Stimulated activated CD4-positive, alpha-beta T cell treated with anti-CD3 and anti-CD28 coated beads, TNF-alpha, amount 100 ng/mL, for 24 hours (primary cell): ENCODE results near the gene PTPRM.

ENCODE experiments used
- DNase-seq, 3 experiments: peaks; one replicate each; pipeline ENCODE4 v3.0.0-alpha.2; 2020; ENCODE audit warnings: low read depth in 3 of 3

Gene PTPRM

GRCh38 chr18:7600036-7600435 lies 32.9 kb downstream of the PTPRM start:
- DNase-seq: no peak

- no peak for DNase-seq
These were observed 33.6 kb downstream of the PTPRM start for GRCh38 chr18:7600528-7601245.

GRCh38 chr18:7601246-7601615 lies 34.1 kb downstream of the PTPRM start:
- no peak for DNase-seq

GRCh38 chr18:7601936-7602335 lies 34.8 kb downstream of the PTPRM start:
- no peak for DNase-seq

- DNase-seq: no peak
These were observed 36.3 kb downstream of the PTPRM start for GRCh38 chr18:7603259-7604000.

GRCh38 chr18:7604361-7604760 lies 37.2 kb downstream of the PTPRM start:
- DNase-seq: no peak

- no peak for DNase-seq
These were observed 38.6 kb downstream of the PTPRM start for GRCh38 chr18:7605705-7606104.

- no peak for DNase-seq
These were observed 40.5 kb downstream of the PTPRM start for GRCh38 chr18:7607540-7608173.

GRCh38 chr18:7608174-7608550 lies 41.0 kb downstream of the PTPRM start:
- no peak for DNase-seq

GRCh38 chr18:7608781-7609201 lies 41.7 kb downstream of the PTPRM start:
- DNase-seq: no peak

GRCh38 chr18:7609617-7610016 lies 42.5 kb downstream of the PTPRM start:
- DNase-seq: no peak

- DNase-seq: no peak
These were observed 46.9 kb downstream of the PTPRM start for GRCh38 chr18:7614042-7614441.

GRCh38 chr18:7615840-7616239 lies 48.7 kb downstream of the PTPRM start:
- DNase-seq: no peak

- DNase-seq: no peak
These were observed 49.5 kb downstream of the PTPRM start for GRCh38 chr18:7616661-7617060.

GRCh38 chr18:7617738-7618422 lies 50.8 kb downstream of the PTPRM start:
- DNase-seq: no peak

- DNase-seq: no peak
These were observed 51.9 kb downstream of the PTPRM start for GRCh38 chr18:7618891-7619442.

GRCh38 chr18:7619676-7620075 lies 52.6 kb downstream of the PTPRM start:
- no peak for DNase-seq

- no peak for DNase-seq
These were observed 55.6 kb downstream of the PTPRM start for GRCh38 chr18:7622721-7623120.

- DNase-seq: no peak
These were observed 56.6 kb downstream of the PTPRM start for GRCh38 chr18:7623681-7624080.

GRCh38 chr18:7624697-7625096 lies 57.6 kb downstream of the PTPRM start:
- no peak for DNase-seq

GRCh38 chr18:7626175-7626921 lies 59.2 kb downstream of the PTPRM start:
- DNase-seq: no peak
